ENCODE results near the gene FBXL13.

The FBXL13 gene

GRCh38 chr7:102817616-102818573 lies 256.7 kb downstream of the FBXL13 start:
- DNase-seq: no peak
- H3K4me1 ChIP-seq (ENCODE audit: control extremely low read depth in 1 of 4, control insufficient read depth in 4 of 4, insufficient read depth in 4 of 4, low read length in 3 of 4): peaks cover 0 to 20% (median 11%) of the 10 kb centered on the region in 4 experiments
- 70% methylated on average over 2 of the region's 4 CpGs for WGBS (ENCODE audit: insufficient coverage)
- H3K27ac ChIP-seq (ENCODE audit: insufficient read depth in 1 of 2, low read depth in 1 of 2, low read length in 2 of 2, poor library complexity in 1 of 2, severe bottlenecking in 2 of 2): no peak overlapping the region
- POLR2A ChIA-PET: no interaction called here
- CTCF ChIA-PET: interaction anchor here (1.5 to 1.7 kb wide), 2 partner anchors 12 to 234 kb away, joined by 5 read pairs; no protein-coding TSS in a partner anchor
- peaks cover 0 to 2% (median 0%) of the 10 kb centered on the region in 4 experiments for H3K36me3 ChIP-seq (ENCODE audit: control insufficient read depth in 4 of 4, insufficient read depth in 4 of 4, low read length in 3 of 4)
- no peak overlapping the region for H3K4me3 ChIP-seq (ENCODE audit: control insufficient read depth in 1 of 7, extremely low read depth in 1 of 7, insufficient read depth in 4 of 7, low read depth in 2 of 7, low read length in 6 of 7)
- no peaks in the 10 kb centered on the region for H3K27me3 ChIP-seq (replicated peaks in 2 of 5; ENCODE audit: control insufficient read depth in 4 of 5, insufficient read depth in 5 of 5, low read length in 4 of 5)
- H3K9me3 ChIP-seq (ENCODE audit: control extremely low read depth in 1 of 5, control insufficient read depth in 4 of 5, insufficient read depth in 2 of 5, low read depth in 1 of 5, low read length in 4 of 5): no peaks in the 10 kb centered on the region

- no peak overlapping the region for H3K27ac ChIP-seq (ENCODE audit: insufficient read depth in 1 of 2, low read depth in 1 of 2, low read length in 2 of 2, poor library complexity in 1 of 2, severe bottlenecking in 2 of 2)
- no peak for DNase-seq
- H3K4me1 ChIP-seq (ENCODE audit: control extremely low read depth in 1 of 4, control insufficient read depth in 4 of 4, insufficient read depth in 4 of 4, low read length in 3 of 4): peaks cover 10 to 37% (median 25%) of the 10 kb centered on the region in 4 experiments
- no peaks in the 10 kb centered on the region for H3K9me3 ChIP-seq (ENCODE audit: control extremely low read depth in 1 of 5, control insufficient read depth in 4 of 5, insufficient read depth in 2 of 5, low read depth in 1 of 5, low read length in 4 of 5)
- H3K27me3 ChIP-seq (replicated peaks in 2 of 5; ENCODE audit: control insufficient read depth in 4 of 5, insufficient read depth in 5 of 5, low read length in 4 of 5): no peaks in the 10 kb centered on the region
- WGBS (ENCODE audit: insufficient coverage): 100% methylated on average over 3 of the region's 4 CpGs
- H3K4me3 ChIP-seq (ENCODE audit: control insufficient read depth in 1 of 7, extremely low read depth in 1 of 7, insufficient read depth in 4 of 7, low read depth in 2 of 7, low read length in 6 of 7): no peak overlapping the region
- ChIA-PET CTCF (no interaction called here), POLR2A (no interaction called here)
- peaks cover 0 to 4% (median 2%) of the 10 kb centered on the region in 4 experiments for H3K36me3 ChIP-seq (ENCODE audit: control insufficient read depth in 4 of 4, insufficient read depth in 4 of 4, low read length in 3 of 4)
These were observed 260.5 kb downstream of the FBXL13 start for GRCh38 chr7:102814025-102814471.

GRCh38 chr7:102813191-102814024 lies 261.2 kb downstream of the FBXL13 start:
- H3K4me1 ChIP-seq (ENCODE audit: control extremely low read depth in 1 of 4, control insufficient read depth in 4 of 4, insufficient read depth in 4 of 4, low read length in 3 of 4): peaks cover 10 to 33% (median 24%) of the 10 kb centered on the region in 4 experiments
- WGBS (ENCODE audit: insufficient coverage): 54% methylated on average over 2 of the region's 2 CpGs
- peak in 1 of 3 donors; percentile 6 for DNase-seq
- H3K27me3 ChIP-seq (replicated peaks in 2 of 5; ENCODE audit: control insufficient read depth in 4 of 5, insufficient read depth in 5 of 5, low read length in 4 of 5): no peaks in the 10 kb centered on the region
- no peak overlapping the region for H3K27ac ChIP-seq (ENCODE audit: insufficient read depth in 1 of 2, low read depth in 1 of 2, low read length in 2 of 2, poor library complexity in 1 of 2, severe bottlenecking in 2 of 2)
- POLR2A ChIA-PET: no interaction called here
- CTCF ChIA-PET: no interaction called here
- no peaks in the 10 kb centered on the region for H3K9me3 ChIP-seq (ENCODE audit: control extremely low read depth in 1 of 5, control insufficient read depth in 4 of 5, insufficient read depth in 2 of 5, low read depth in 1 of 5, low read length in 4 of 5)
- peaks cover 1 to 5% (median 3%) of the 10 kb centered on the region in 4 experiments for H3K36me3 ChIP-seq (ENCODE audit: control insufficient read depth in 4 of 4, insufficient read depth in 4 of 4, low read length in 3 of 4)
- no peak overlapping the region for H3K4me3 ChIP-seq (ENCODE audit: control insufficient read depth in 1 of 7, extremely low read depth in 1 of 7, insufficient read depth in 4 of 7, low read depth in 2 of 7, low read length in 6 of 7)

- H3K36me3 ChIP-seq (ENCODE audit: control insufficient read depth in 4 of 4, insufficient read depth in 4 of 4, low read length in 3 of 4): peaks cover 2 to 5% (median 4%) of the 10 kb centered on the region in 4 experiments
- H3K4me1 ChIP-seq (ENCODE audit: control extremely low read depth in 1 of 4, control insufficient read depth in 4 of 4, insufficient read depth in 4 of 4, low read length in 3 of 4): peaks cover 10 to 33% (median 24%) of the 10 kb centered on the region in 4 experiments
- H3K9me3 ChIP-seq (ENCODE audit: control extremely low read depth in 1 of 5, control insufficient read depth in 4 of 5, insufficient read depth in 2 of 5, low read depth in 1 of 5, low read length in 4 of 5): no peaks in the 10 kb centered on the region
- WGBS (ENCODE audit: insufficient coverage): 0% methylated on average over 1 of the region's 8 CpGs
- ChIA-PET CTCF (interaction anchor here (0.7 kb wide), 1 partner anchor 32 kb away, joined by 3 read pairs; no protein-coding TSS in a partner anchor), POLR2A (no interaction called here)
- DNase-seq: peak in 2 of 3 donors; percentile 42 to 52
- no peak overlapping the region for H3K27ac ChIP-seq (ENCODE audit: insufficient read depth in 1 of 2, low read depth in 1 of 2, low read length in 2 of 2, poor library complexity in 1 of 2, severe bottlenecking in 2 of 2)
- no peaks in the 10 kb centered on the region for H3K27me3 ChIP-seq (replicated peaks in 2 of 5; ENCODE audit: control insufficient read depth in 4 of 5, insufficient read depth in 5 of 5, low read length in 4 of 5)
- H3K4me3 ChIP-seq (ENCODE audit: control insufficient read depth in 1 of 7, extremely low read depth in 1 of 7, insufficient read depth in 4 of 7, low read depth in 2 of 7, low read length in 6 of 7): peak overlapping the region in 2 of 7 experiments; percentile 24 to 61
These were observed 262.5 kb downstream of the FBXL13 start for GRCh38 chr7:102811942-102812678.

- no peak overlapping the region for H3K27ac ChIP-seq (ENCODE audit: insufficient read depth in 1 of 2, low read depth in 1 of 2, low read length in 2 of 2, poor library complexity in 1 of 2, severe bottlenecking in 2 of 2)
- H3K4me1 ChIP-seq (ENCODE audit: control extremely low read depth in 1 of 4, control insufficient read depth in 4 of 4, insufficient read depth in 4 of 4, low read length in 3 of 4): peaks cover 10 to 33% (median 24%) of the 10 kb centered on the region in 4 experiments
- no peaks in the 10 kb centered on the region for H3K9me3 ChIP-seq (ENCODE audit: control extremely low read depth in 1 of 5, control insufficient read depth in 4 of 5, insufficient read depth in 2 of 5, low read depth in 1 of 5, low read length in 4 of 5)
- no peak overlapping the region for H3K4me3 ChIP-seq (ENCODE audit: control insufficient read depth in 1 of 7, extremely low read depth in 1 of 7, insufficient read depth in 4 of 7, low read depth in 2 of 7, low read length in 6 of 7)
- ChIA-PET CTCF (no interaction called here), POLR2A (no interaction called here)
- peak in 2 of 3 donors; percentile 15 to 32 for DNase-seq
- no peaks in the 10 kb centered on the region for H3K27me3 ChIP-seq (replicated peaks in 2 of 5; ENCODE audit: control insufficient read depth in 4 of 5, insufficient read depth in 5 of 5, low read length in 4 of 5)
- H3K36me3 ChIP-seq (ENCODE audit: control insufficient read depth in 4 of 4, insufficient read depth in 4 of 4, low read length in 3 of 4): peaks cover 2 to 5% (median 4%) of the 10 kb centered on the region in 4 experiments
These were observed 263.7 kb downstream of the FBXL13 start for GRCh38 chr7:102810916-102811315.

- ChIA-PET CTCF (no interaction called here), POLR2A (no interaction called here)
- Histone ChIP-seq H3K9me3 (ENCODE audit: control extremely low read depth in 1 of 5, control insufficient read depth in 4 of 5, insufficient read depth in 2 of 5, low read depth in 1 of 5, low read length in 4 of 5) (peaks cover 0 to 1% (median 0%) of the 10 kb centered on the region in 5 experiments), H3K27me3 (replicated peaks in 2 of 5; ENCODE audit: control insufficient read depth in 4 of 5, insufficient read depth in 5 of 5, low read length in 4 of 5) (no peaks in the 10 kb centered on the region), H3K4me3 (ENCODE audit: control insufficient read depth in 1 of 7, extremely low read depth in 1 of 7, insufficient read depth in 4 of 7, low read depth in 2 of 7, low read length in 6 of 7) (no peak overlapping the region), H3K4me1 (ENCODE audit: control extremely low read depth in 1 of 4, control insufficient read depth in 4 of 4, insufficient read depth in 4 of 4, low read length in 3 of 4) (peaks cover 4 to 12% (median 8%) of the 10 kb centered on the region in 4 experiments), H3K36me3 (ENCODE audit: control insufficient read depth in 4 of 4, insufficient read depth in 4 of 4, low read length in 3 of 4) (peaks cover 2 to 5% (median 3%) of the 10 kb centered on the region in 4 experiments), H3K27ac (ENCODE audit: insufficient read depth in 1 of 2, low read depth in 1 of 2, low read length in 2 of 2, poor library complexity in 1 of 2, severe bottlenecking in 2 of 2) (no peak overlapping the region)
- WGBS (ENCODE audit: insufficient coverage): 96% methylated on average over 7 of the region's 7 CpGs
- no peak for DNase-seq
These were observed 268.0 kb downstream of the FBXL13 start for GRCh38 chr7:102806613-102807012.

All from common myeloid progenitor, CD34-positive (primary cell).